K562 (cell line): Measurements from ENCODE around the gene PHF12. TPM values are rescaled to one million over a fixed set of nuclear protein-coding genes. Genes with fewer than 3 reads are reported as not detected.

Experiments
- ATAC-seq: fragments of 200-7000 bp; cut with Tn5 transposase; 3 replicates; pipeline ENCODE4 v1.9.1; 2020; ENCODE audit warnings: moderate library complexity
- BruUV-seq: library from RNA; stranded (reverse); fragments of 400-500 nt; replicated peaks from 2 replicates; lab custom pipeline; 2021; lab: Mats Ljungman, UMichigan
- CTCF ChIA-PET: fragments of 300-600 bp; formaldehyde crosslinking; extraction: SDS; loops from one replicate; lab custom pipeline; 2021; ENCODE audit warnings: low intra/inter-chr PET ratio; lab: Yijun Ruan, JAX
- POLR2A ChIA-PET: fragments of 300-600, 350-650 bp; sonication (Branson Sonifier 250); formaldehyde crosslinking; extraction: SDS; loops from one replicate; lab custom pipeline; 2021; ENCODE audit warnings: antibody characterized with exemption, inconsistent platforms; lab: Yijun Ruan, JAX
- DNase-seq, 4 experiments: peaks; one replicate each; pipeline versions ENCODE4 v3.0.0 to v3.0.0-alpha.2; 2011 to 2018; ENCODE audit warnings: low spot score in 3 of 4, mixed read lengths in 3 of 4; ENCODE audit errors: extremely low read depth in 1 of 4
- FAIRE-seq: peaks from 2 replicates; lab custom pipeline; 2011; peaks lifted over from hg19 to GRCh38; lab: Jason Lieb, UNC
- H2AFZ ChIP-seq: 2 replicates; pipeline ENCODE4 v1.6.0; 2011; ENCODE audit warnings: low read depth, low read length, control low read depth, inconsistent platforms
- H3K27ac ChIP-seq: fragments of 200-600 bp; 3 replicates; pipeline ENCODE4 v1.8.0; 2011; ENCODE audit warnings: low read depth, mild to moderate bottlenecking, control low read depth, inconsistent platforms, low read length, moderate library complexity, mixed read lengths; ENCODE audit errors: extremely low read depth
- H3K27me3 ChIP-seq, 2 experiments: fragments of 300-600 bp in 1 of 2; 2 replicates in 1 of 2; 3 replicates in 1 of 2; pipeline versions ENCODE4 v1.6.0 to v1.8.0; 2011; ENCODE audit warnings: inconsistent platforms in 2 of 2, low read length in 2 of 2, mild to moderate bottlenecking in 1 of 2, mixed read lengths in 1 of 2, moderate library complexity in 1 of 2; ENCODE audit not compliant: control insufficient read depth in 2 of 2, insufficient read depth in 2 of 2
- H3K36me3 ChIP-seq: fragments of 300-600 bp; 3 replicates; pipeline ENCODE4 v1.8.0; 2011; ENCODE audit warnings: mild to moderate bottlenecking, low read length, inconsistent platforms; ENCODE audit not compliant: control insufficient read depth, insufficient read depth
- H3K4me1 ChIP-seq, 2 experiments: fragments of 200-600 bp in 1 of 2; replicated peaks in 1 of 2; 2 replicates in 1 of 2; 3 replicates in 1 of 2; pipeline versions ENCODE4 v1.5.1 to v1.8.0; 2011; ENCODE audit warnings: inconsistent platforms in 2 of 2, low read length in 2 of 2, mild to moderate bottlenecking in 1 of 2, mixed read lengths in 1 of 2, moderate library complexity in 1 of 2; ENCODE audit not compliant: control insufficient read depth in 2 of 2, insufficient read depth in 2 of 2
- H3K4me2 ChIP-seq: 2 replicates; pipeline ENCODE4 v1.6.1; 2011; ENCODE audit warnings: low read length, control low read depth, inconsistent platforms, mixed read lengths; ENCODE audit not compliant: insufficient read depth
- H3K4me3 ChIP-seq: fragments of 200-600 bp; sonication (generic), shearing (Covaris generic); 2 replicates; pipeline ENCODE4 v1.5.1; 2016; ENCODE audit warnings: control low read depth, inconsistent platforms
- H3K79me2 ChIP-seq: fragments of 200-600 bp; 3 replicates; pipeline ENCODE4 v1.8.0; 2011; ENCODE audit warnings: low read length, inconsistent platforms; ENCODE audit not compliant: control insufficient read depth, insufficient read depth
- H3K9ac ChIP-seq, 2 experiments: 2 replicates each; pipeline versions ENCODE4 v1.6.0 to v1.6.1; 2011; ENCODE audit warnings: low read depth in 2 of 2, low read length in 2 of 2, control low read depth in 1 of 2, inconsistent platforms in 1 of 2, mild to moderate bottlenecking in 1 of 2, mixed read lengths in 1 of 2; ENCODE audit not compliant: insufficient read depth in 1 of 2
- H3K9me1 ChIP-seq: one replicate; pipeline ENCODE4 v1.6.0; 2011; ENCODE audit warnings: inconsistent platforms, mild to moderate bottlenecking, low read length, moderate library complexity; ENCODE audit not compliant: control insufficient read depth, insufficient read depth
- H3K9me3 ChIP-seq: replicated peaks from 2 replicates; pipeline ENCODE4 v1.5.1; 2011; ENCODE audit warnings: low read depth, low read length, inconsistent platforms; ENCODE audit not compliant: control insufficient read depth, insufficient read depth
- H4K20me1 ChIP-seq: replicated peaks from 2 replicates; pipeline ENCODE4 v1.6.1; 2011; ENCODE audit warnings: low read length, inconsistent platforms, mixed read lengths; ENCODE audit not compliant: control insufficient read depth, insufficient read depth
- ARNT ChIP-seq, 2 experiments: fragments of 450-650 bp; IDR thresholded peaks; 2 replicates each; pipeline ENCODE4 v1.6.1; 2016; ENCODE audit warnings: mild to moderate bottlenecking in 1 of 2
- CAMTA2 ChIP-seq: fragments of 250-450 bp; sonication (Bioruptor Pico); conservative IDR thresholded peaks from 2 replicates; pipeline ENCODE4 v1.5.1; 2022
- EGR1 ChIP-seq: fragments of 450-650 bp; conservative IDR thresholded peaks from 2 replicates; pipeline ENCODE4 v1.6.1; 2017; ENCODE audit warnings: mild to moderate bottlenecking
- EP400 ChIP-seq: fragments of 450-650 bp; IDR thresholded peaks from 2 replicates; pipeline ENCODE4 v1.6.1; 2017; ENCODE audit warnings: antibody characterized with exemption, mild to moderate bottlenecking, moderate library complexity
- NR2C1 ChIP-seq, 2 experiments: fragments of 450-650 bp; IDR thresholded peaks; 2 replicates each; pipeline ENCODE4 v1.6.1; 2017; ENCODE audit warnings: mild to moderate bottlenecking in 2 of 2, antibody characterized with exemption in 1 of 2, inconsistent platforms in 1 of 2, missing compliant biosample characterization in 1 of 2, missing genetic modification characterization in 1 of 2
- RAD21 ChIP-seq, 2 experiments: fragments of 250-450 bp in 1 of 2; fragments of 450-650 bp in 1 of 2; sonication (Bioruptor Pico) in 1 of 2; formaldehyde crosslinking in 1 of 2; IDR thresholded peaks in 1 of 2; conservative IDR thresholded peaks in 1 of 2; 2 replicates each; pipeline versions ENCODE4 v1.4.0 to v1.8.0; 2020 to 2022; ENCODE audit warnings: mild to moderate bottlenecking in 2 of 2, moderate library complexity in 1 of 2
- RBM34 ChIP-seq: fragments of 200-400 bp; formaldehyde crosslinking; IDR thresholded peaks from 2 replicates; pipeline ENCODE4 v1.6.1; 2018; ENCODE audit warnings: low read length, borderline replicate concordance; ENCODE audit not compliant: insufficient read depth
- SIRT6 ChIP-seq: IDR thresholded peaks from one replicate; pipeline ENCODE4 v1.6.1; 2012; ENCODE audit warnings: low read depth, mild to moderate bottlenecking, control low read depth, inconsistent platforms, low read length, moderate library complexity
- SOX6 ChIP-seq: fragments of 450-650 bp; IDR thresholded peaks from 2 replicates; pipeline ENCODE4 v1.6.1; 2014; ENCODE audit warnings: mild to moderate bottlenecking
- WGBS: fragments of 100-300 bp; shearing (Covaris generic); methylation state at CpG from one replicate; pipeline ENCODE4 v1.1.6; 2016; ENCODE audit warnings: low coverage, mixed read lengths; ENCODE audit not compliant: insufficient coverage; ENCODE audit errors: missing lambda C conversion rate; 5-methylcytosine and 5-hydroxymethylcytosine counted together
- in situ Hi-C: fragments of 300-500 bp; cut with MboI; formaldehyde crosslinking; loops from 4 replicates; pipeline ENCODE4 v1.15.0; 2018; ENCODE audit warnings: inconsistent platforms, mixed read lengths
- intact Hi-C: fragments of 100-400 bp; cut with micrococcal nuclease; formaldehyde crosslinking; loops from 2 replicates; pipeline ENCODE4 v1.14.2; 2022
- polyA plus RNA-seq, 8 experiments: library from polyadenylated mRNA; depleted of rRNA in 4 of 8; stranded (reverse) in 5 of 8; unstranded in 3 of 8; fragments of >200 nt; fragmentation: Nextera tagmentation in 2 of 8; fragmentation: Illumina TruSeq in 1 of 8; extraction: Ambion mirVana in 2 of 8; extraction: Trizol in 1 of 8; gene quantifications; 2 replicates each; pipeline versions ENCODE4 v1.2.1 to v1.2.3, GENCODE V29; 2011 to 2014; ENCODE audit warnings: inconsistent platforms in 1 of 8, missing spikeins in 1 of 8
- total RNA-seq, 7 experiments: library from RNA; depleted of rRNA in 6 of 7; stranded (reverse); fragments of >200 nt in 6 of 7; fragmentation: Illumina TruSeq in 2 of 7; extraction: Trizol in 2 of 7; gene quantifications; 2 replicates each; pipeline versions ENCODE4 v1.2.1 to v1.2.3, GENCODE V29; 2011 to 2021; ENCODE audit warnings: low replicate concordance in 1 of 7
- TF ChIP-seq, protein P1 (sequence below), 2 experiments: IDR thresholded peaks; 2 replicates each; pipeline ENCODE4 v1.6.1; 2012; ENCODE audit warnings: improper control_type of control experiment in 2 of 2, low read depth in 2 of 2, low read length in 2 of 2, borderline replicate concordance in 1 of 2
- TF ChIP-seq, protein P2 (sequence below): fragments of 250-450 bp; sonication (Bioruptor Pico); IDR thresholded peaks from 2 replicates; pipeline ENCODE4 v1.9.0; 2021; ENCODE audit warnings: mild to moderate bottlenecking
- TF ChIP-seq, protein P3 (sequence below): fragments of 250-450 bp; sonication (Bioruptor Pico); IDR thresholded peaks from 2 replicates; pipeline ENCODE4 v1.8.0; 2022; ENCODE audit warnings: inconsistent platforms

The PHF12 gene
- total and polyA plus RNA-seq, 9 of the 15 experiments (the other 6 are each of a cell fraction or from before 2014, with no cell fraction given), result 0.82 to 31.3 (median 13.5) TPM

DNA sequence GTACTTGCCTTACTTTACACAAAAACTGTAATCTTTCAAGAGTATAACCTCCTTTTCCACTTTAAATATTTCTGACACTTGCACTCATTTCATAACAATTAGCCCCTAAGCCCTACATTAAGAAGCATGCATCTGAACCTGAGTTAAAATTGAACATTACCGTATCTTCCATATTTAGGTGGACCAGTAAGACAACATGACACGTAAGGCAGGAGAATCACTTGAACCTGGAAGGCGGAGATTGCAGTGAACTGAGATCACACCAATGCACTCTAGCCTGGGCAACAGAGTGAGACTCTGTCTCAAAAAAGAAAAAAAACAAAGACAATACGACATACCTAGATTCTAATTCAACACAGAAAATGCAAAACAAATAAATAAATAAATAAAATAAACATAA lies 7.0 kb downstream of the PHF12 start:
- Histone ChIP-seq H3K4me1 (peaks cover 6 to 11% of the 10 kb centered on the region in 2 experiments; a peak in 4 of 5 replicates), H3K36me3 (peaks cover 79% of the 10 kb centered on the region)
- intact Hi-C loops, result no loop called here

More for the DNA sequence above, 7.0 kb downstream of the PHF12 start:
- in situ Hi-C loops, result no loop called here
- ChIA-PET CTCF (no interaction called here), POLR2A (interaction anchor here (1.1 to 1.3 kb wide), 3 partner anchors 9 to 367 kb away, joined by 3 to 5 read pairs (median 4); partner anchors contain the start of gene ALDOC)
- FAIRE-seq (no peak), DNase-seq (no peak), ATAC-seq (no peak)
- whole genome bisulfite sequencing, result 84% methylated on average over 4 of the region's 4 CpGs
- Histone ChIP-seq H4K20me1 (peaks cover 6% of the 10 kb centered on the region; the same call in 1 of the 2 replicates), H3K27ac (no peak overlapping the region), H3K27me3 (no peaks in the 10 kb centered on the region), H3K9ac (no peak overlapping the region), H3K4me3 (no peak overlapping the region), H3K79me2 (peaks cover 95% of the 10 kb centered on the region), H3K9me3 (no peaks in the 10 kb centered on the region), H3K9me1 (no peaks in the 10 kb centered on the region), H3K4me2 (no peak overlapping the region), H2AFZ (no peak overlapping the region)
- BruUV-seq, result no TSS peak
- TF ChIP-seq, protein P1, sequence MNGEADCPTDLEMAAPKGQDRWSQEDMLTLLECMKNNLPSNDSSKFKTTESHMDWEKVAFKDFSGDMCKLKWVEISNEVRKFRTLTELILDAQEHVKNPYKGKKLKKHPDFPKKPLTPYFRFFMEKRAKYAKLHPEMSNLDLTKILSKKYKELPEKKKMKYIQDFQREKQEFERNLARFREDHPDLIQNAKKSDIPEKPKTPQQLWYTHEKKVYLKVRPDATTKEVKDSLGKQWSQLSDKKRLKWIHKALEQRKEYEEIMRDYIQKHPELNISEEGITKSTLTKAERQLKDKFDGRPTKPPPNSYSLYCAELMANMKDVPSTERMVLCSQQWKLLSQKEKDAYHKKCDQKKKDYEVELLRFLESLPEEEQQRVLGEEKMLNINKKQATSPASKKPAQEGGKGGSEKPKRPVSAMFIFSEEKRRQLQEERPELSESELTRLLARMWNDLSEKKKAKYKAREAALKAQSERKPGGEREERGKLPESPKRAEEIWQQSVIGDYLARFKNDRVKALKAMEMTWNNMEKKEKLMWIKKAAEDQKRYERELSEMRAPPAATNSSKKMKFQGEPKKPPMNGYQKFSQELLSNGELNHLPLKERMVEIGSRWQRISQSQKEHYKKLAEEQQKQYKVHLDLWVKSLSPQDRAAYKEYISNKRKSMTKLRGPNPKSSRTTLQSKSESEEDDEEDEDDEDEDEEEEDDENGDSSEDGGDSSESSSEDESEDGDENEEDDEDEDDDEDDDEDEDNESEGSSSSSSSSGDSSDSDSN (IDR thresholded peaks at IDR 0.05; ENCODE audit: borderline replicate concordance in 1 of 2, low read depth in 2 of 2, low read length in 2 of 2), result no peak
- no peak for TF ChIP-seq CAMTA2 (CRISPR knock-in tag)
- TF ChIP-seq, protein P2, sequence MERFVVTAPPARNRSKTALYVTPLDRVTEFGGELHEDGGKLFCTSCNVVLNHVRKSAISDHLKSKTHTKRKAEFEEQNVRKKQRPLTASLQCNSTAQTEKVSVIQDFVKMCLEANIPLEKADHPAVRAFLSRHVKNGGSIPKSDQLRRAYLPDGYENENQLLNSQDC (CRISPR knock-in tag), result no peak
- TF ChIP-seq RAD21 (CRISPR knock-in tag; conservative IDR thresholded peaks at IDR 0.05 in 1 of 2, IDR thresholded peaks at IDR 0.05 in 1 of 2), result no peak
- TF ChIP-seq, protein P3, sequence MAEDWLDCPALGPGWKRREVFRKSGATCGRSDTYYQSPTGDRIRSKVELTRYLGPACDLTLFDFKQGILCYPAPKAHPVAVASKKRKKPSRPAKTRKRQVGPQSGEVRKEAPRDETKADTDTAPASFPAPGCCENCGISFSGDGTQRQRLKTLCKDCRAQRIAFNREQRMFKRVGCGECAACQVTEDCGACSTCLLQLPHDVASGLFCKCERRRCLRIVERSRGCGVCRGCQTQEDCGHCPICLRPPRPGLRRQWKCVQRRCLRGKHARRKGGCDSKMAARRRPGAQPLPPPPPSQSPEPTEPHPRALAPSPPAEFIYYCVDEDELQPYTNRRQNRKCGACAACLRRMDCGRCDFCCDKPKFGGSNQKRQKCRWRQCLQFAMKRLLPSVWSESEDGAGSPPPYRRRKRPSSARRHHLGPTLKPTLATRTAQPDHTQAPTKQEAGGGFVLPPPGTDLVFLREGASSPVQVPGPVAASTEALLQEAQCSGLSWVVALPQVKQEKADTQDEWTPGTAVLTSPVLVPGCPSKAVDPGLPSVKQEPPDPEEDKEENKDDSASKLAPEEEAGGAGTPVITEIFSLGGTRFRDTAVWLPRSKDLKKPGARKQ, result no peak
- TF ChIP-seq SOX6, result no peak
- no peak for TF ChIP-seq ARNT (IDR thresholded peaks at IDR 0.05)
- no peak for TF ChIP-seq SIRT6
- TF ChIP-seq EP400, result no peak
- no peak for TF ChIP-seq RBM34
- TF ChIP-seq EGR1, result no peak
- TF ChIP-seq NR2C1 (IDR thresholded peaks at IDR 0.05), result no peak
- no peak for TF ChIP-seq NR2C1 (tag; IDR thresholded peaks at IDR 0.05)
